T follicular helper cell (primary cell): ENCODE results near the gene EXOSC7.

ENCODE experiments used
- DNase-seq: peaks from one replicate; pipeline ENCODE4 v3.0.0-alpha.2; 2020; ENCODE audit warnings: low read depth

EXOSC7 gene

GRCh38 chr3:45055032-45055410 lies 79.0 kb downstream of the EXOSC7 start:
- DNase-seq = no peak

GRCh38 chr3:45055411-45056143 lies 79.5 kb downstream of the EXOSC7 start:
- no peak for DNase-seq

- no peak for DNase-seq
Measured at GRCh38 chr3:45056608-45057301, 80.7 kb downstream of the EXOSC7 start.

- no peak for DNase-seq
Measured at GRCh38 chr3:45057557-45057956, 81.5 kb downstream of the EXOSC7 start.

GRCh38 chr3:45059132-45059531 lies 83.1 kb downstream of the EXOSC7 start:
- no peak for DNase-seq

GRCh38 chr3:45060165-45060892 lies 84.3 kb downstream of the EXOSC7 start:
- no peak for DNase-seq
